Measurements from ENCODE around the gene PALS1.
"Not testable (repeated sequence)": the region's sequence is repeated elsewhere in the genome, so short reads cannot be mapped to it uniquely, and the experiment has no call there.

- TF ChIP-seq EP300, CTCF, POLR2A, POLR2AphosphoS5 (IDR thresholded peaks at IDR 0.05): not testable (repeated sequence)
Measured at GRCh38 chr14:67273281-67273680, 32.0 kb downstream of the PALS1 start.

Data from gastroesophageal sphincter (tissue), 3 donors.